Caco-2 (cell line): ENCODE measurements around the gene QARS1. TPM values are rescaled to one million over a fixed set of nuclear protein-coding genes. Genes with fewer than 3 reads are reported as not detected.

Experiments used
- BruUV-seq: library from RNA; stranded (reverse); fragments of 400-500 nt; replicated peaks from 2 replicates; lab custom pipeline; 2021; lab: Mats Ljungman, UMichigan
- CTCF ChIA-PET: fragments of 300-600 bp; sonication (Branson Sonifier 250); formaldehyde crosslinking; loops from one replicate; lab custom pipeline; 2022; ENCODE audit warnings: antibody characterized with exemption; lab: Charles Lee
- POLR2A ChIA-PET: fragments of 300-600 bp; sonication (Branson Sonifier 250); formaldehyde crosslinking; loops from one replicate; lab custom pipeline; 2022; ENCODE audit warnings: antibody characterized with exemption; lab: Charles Lee
- DNase-seq, 2 experiments: peaks; one replicate each; pipeline versions ENCODE4 v3.0.0 to v3.0.0-alpha.2; 2020 to 2022
- H3K27me3 ChIP-seq: replicated peaks from 2 replicates; pipeline ENCODE4 v1.6.0; 2011; ENCODE audit warnings: low read length; ENCODE audit not compliant: control insufficient read depth, insufficient read depth
- H3K36me3 ChIP-seq: 2 replicates; pipeline ENCODE4 v1.5.1; 2011; ENCODE audit warnings: low read length; ENCODE audit not compliant: control insufficient read depth, insufficient read depth
- H3K4me1 ChIP-seq: fragments of 250-450 bp; sonication (Bioruptor Pico); 2 replicates; pipeline ENCODE4 v1.5.1; 2020; ENCODE audit warnings: mild to moderate bottlenecking
- H3K4me3 ChIP-seq: 2 replicates; pipeline ENCODE4 v1.5.1; 2011; ENCODE audit warnings: low read depth, mild to moderate bottlenecking, control low read depth, low read length
- H3K9me3 ChIP-seq: fragments of 250-450 bp; sonication (Bioruptor Pico); 2 replicates; pipeline ENCODE4 v1.5.1; 2020; ENCODE audit warnings: mild to moderate bottlenecking, moderate library complexity
- H3K27ac Mint-ChIP-seq: one replicate; pipeline ENCODE4 v1.8.0; 2022; ENCODE audit warnings: mixed read lengths; ENCODE audit not compliant: unreplicated experiment
- H3K27me3 Mint-ChIP-seq: one replicate; pipeline ENCODE4 v1.8.0; 2022; ENCODE audit warnings: mixed read lengths; ENCODE audit not compliant: insufficient read depth, unreplicated experiment
- H3K36me3 Mint-ChIP-seq: one replicate; pipeline ENCODE4 v1.8.0; 2022; ENCODE audit warnings: mild to moderate bottlenecking, mixed read lengths; ENCODE audit not compliant: insufficient read depth, unreplicated experiment
- H3K4me1 Mint-ChIP-seq: one replicate; pipeline ENCODE4 v1.8.0; 2022; ENCODE audit warnings: low read depth, mixed read lengths; ENCODE audit not compliant: unreplicated experiment
- H3K4me3 Mint-ChIP-seq: one replicate; pipeline ENCODE4 v1.8.0; 2022; ENCODE audit warnings: mild to moderate bottlenecking, moderate library complexity, mixed read lengths; ENCODE audit not compliant: unreplicated experiment
- H3K9me3 Mint-ChIP-seq: one replicate; pipeline ENCODE4 v1.8.0; 2022; ENCODE audit warnings: mixed read lengths; ENCODE audit not compliant: unreplicated experiment
- intact Hi-C: fragments of 100-400 bp; cut with micrococcal nuclease; formaldehyde crosslinking; loops from one replicate; pipeline ENCODE4 v1.10.0; 2022; ENCODE audit not compliant: unreplicated experiment
- total RNA-seq: library from RNA; stranded (reverse); gene quantifications from 2 replicates; pipeline ENCODE4 v1.2.3, GENCODE V29; 2022
- TF ChIP-seq, protein P1 (sequence below), 2 experiments: fragments of 200-600 bp in 1 of 2; IDR thresholded peaks; 1 replicate in 1 of 2; 2 replicates in 1 of 2; pipeline versions ENCODE4 v1.5.1 to v1.8.0; 2011 to 2022; ENCODE audit warnings: antibody characterized with exemption in 1 of 2, control low read depth in 1 of 2, inconsistent platforms in 1 of 2, low read depth in 1 of 2, low read length in 1 of 2, mild to moderate bottlenecking in 1 of 2, moderate library complexity in 1 of 2; ENCODE audit not compliant: insufficient read depth in 1 of 2, severe bottlenecking in 1 of 2, unreplicated experiment in 1 of 2

QARS1 gene
- total RNA-seq, 1 experiment from 2014 or later: 361 TPM

DNA sequence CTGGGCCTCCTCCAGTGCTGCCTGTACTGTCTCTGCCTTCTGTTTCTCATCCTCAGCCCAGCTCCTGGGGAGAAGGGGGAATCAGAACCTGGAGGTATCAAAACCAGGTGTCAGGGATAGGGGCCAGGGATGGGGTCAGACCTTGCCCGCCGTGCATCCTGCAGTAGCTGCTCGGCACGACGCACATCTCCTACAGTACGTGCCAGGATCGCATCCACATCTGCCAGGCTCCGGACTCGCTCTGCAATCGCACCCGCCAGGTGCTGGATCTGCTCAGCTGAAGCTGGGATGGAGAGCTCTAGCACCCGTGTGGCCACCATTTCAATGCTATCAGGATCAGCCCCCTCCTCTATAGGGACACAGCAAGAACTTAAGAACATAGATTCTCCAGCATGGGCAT, 17.5 kb upstream of the QARS1 start:
- Mint-ChIP-seq H3K4me1 (no peaks in the 10 kb centered on the region), H3K27me3 (no peaks in the 10 kb centered on the region), H3K27ac (no peak overlapping the region), H3K4me3 (no peak overlapping the region), H3K36me3 (peaks cover 34% of the 10 kb centered on the region), H3K9me3 (no peaks in the 10 kb centered on the region)
- TF ChIP-seq, protein P1, sequence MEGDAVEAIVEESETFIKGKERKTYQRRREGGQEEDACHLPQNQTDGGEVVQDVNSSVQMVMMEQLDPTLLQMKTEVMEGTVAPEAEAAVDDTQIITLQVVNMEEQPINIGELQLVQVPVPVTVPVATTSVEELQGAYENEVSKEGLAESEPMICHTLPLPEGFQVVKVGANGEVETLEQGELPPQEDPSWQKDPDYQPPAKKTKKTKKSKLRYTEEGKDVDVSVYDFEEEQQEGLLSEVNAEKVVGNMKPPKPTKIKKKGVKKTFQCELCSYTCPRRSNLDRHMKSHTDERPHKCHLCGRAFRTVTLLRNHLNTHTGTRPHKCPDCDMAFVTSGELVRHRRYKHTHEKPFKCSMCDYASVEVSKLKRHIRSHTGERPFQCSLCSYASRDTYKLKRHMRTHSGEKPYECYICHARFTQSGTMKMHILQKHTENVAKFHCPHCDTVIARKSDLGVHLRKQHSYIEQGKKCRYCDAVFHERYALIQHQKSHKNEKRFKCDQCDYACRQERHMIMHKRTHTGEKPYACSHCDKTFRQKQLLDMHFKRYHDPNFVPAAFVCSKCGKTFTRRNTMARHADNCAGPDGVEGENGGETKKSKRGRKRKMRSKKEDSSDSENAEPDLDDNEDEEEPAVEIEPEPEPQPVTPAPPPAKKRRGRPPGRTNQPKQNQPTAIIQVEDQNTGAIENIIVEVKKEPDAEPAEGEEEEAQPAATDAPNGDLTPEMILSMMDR (IDR thresholded peaks at IDR 0.05; ENCODE audit: insufficient read depth in 1 of 2, low read depth in 1 of 2, low read length in 1 of 2, severe bottlenecking in 1 of 2, unreplicated experiment in 1 of 2): no peak
- peaks cover 7% of the 10 kb centered on the region for H3K36me3 ChIP-seq
- POLR2A ChIA-PET: no interaction called here
- no peak for DNase-seq
- intact Hi-C loops: no loop called here
- no peaks in the 10 kb centered on the region for H3K9me3 ChIP-seq
- no peaks in the 10 kb centered on the region for H3K27me3 ChIP-seq
- peaks cover 9% of the 10 kb centered on the region; the same call in 1 of the 2 replicates for H3K4me1 ChIP-seq
- CTCF ChIA-PET: interaction anchor here (2.2 kb wide), 1 partner anchor 28 kb away, joined by 9 read pairs; the partner anchor contains the start of gene QRICH1
- BruUV-seq: no TSS peak
- H3K4me3 ChIP-seq: no peak overlapping the region

DNA sequence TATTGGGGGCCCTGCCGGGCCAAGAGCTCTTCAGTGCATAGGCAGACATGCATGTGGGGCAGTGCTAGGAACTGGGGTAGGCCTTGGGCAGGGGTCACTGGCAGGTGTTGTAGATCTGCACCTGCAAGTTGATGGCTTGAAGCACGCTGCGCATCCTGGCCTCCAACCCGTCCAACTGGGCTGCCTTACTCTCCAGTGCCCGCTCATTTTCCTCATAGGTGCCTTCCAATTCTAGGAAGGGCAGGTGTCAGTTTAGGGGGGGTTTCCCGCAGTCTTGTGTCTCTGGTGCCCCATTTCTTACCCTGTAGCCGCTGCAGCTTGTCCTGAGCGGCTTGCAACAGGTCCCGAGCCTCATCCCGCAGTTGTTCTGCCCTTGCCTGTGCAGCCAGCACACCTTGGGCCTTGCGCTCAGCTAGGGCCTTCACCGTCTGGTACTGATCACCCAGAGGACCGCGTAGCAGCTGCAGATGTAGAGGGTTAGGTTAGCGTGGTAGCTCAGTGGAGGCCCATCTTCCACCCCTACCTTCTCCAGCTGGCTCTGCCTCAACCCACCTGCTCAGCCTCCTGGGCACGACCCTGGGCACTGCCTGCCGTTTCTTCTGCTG, 16.7 kb upstream of the QARS1 start:
- intact Hi-C loops: no loop called here
- peaks cover 34% of the 10 kb centered on the region for H3K36me3 Mint-ChIP-seq
- ChIA-PET POLR2A (interaction anchor here (0.6 to 1.5 kb wide), 9 partner anchors 11 to 186 kb away, joined by 3 to 28 read pairs (median 5); partner anchors contain the start of genes IMPDH2, LAMB2, NDUFAF3 and QRICH1), CTCF (interaction anchor here (0.6 to 2.2 kb wide), 5 partner anchors 11 to 933 kb away, joined by 3 to 9 read pairs (median 6); partner anchors contain the start of genes CDC25A, LAMB2 and QRICH1)
- Histone ChIP-seq H3K27me3 (no peaks in the 10 kb centered on the region), H3K36me3 (peaks cover 8% of the 10 kb centered on the region), H3K4me1 (peaks cover 9% of the 10 kb centered on the region; the same call in 1 of the 2 replicates), H3K4me3 (peak overlapping the region; percentile 90), H3K9me3 (no peaks in the 10 kb centered on the region)
- no peak overlapping the region for H3K27ac Mint-ChIP-seq
- DNase-seq: no peak
- H3K9me3 Mint-ChIP-seq: no peaks in the 10 kb centered on the region
- TSS peak; percentile 1 for BruUV-seq
- peak overlapping the region; percentile 79 for H3K4me3 Mint-ChIP-seq
- TF ChIP-seq, protein P1 (IDR thresholded peaks at IDR 0.05; ENCODE audit: insufficient read depth in 1 of 2, low read depth in 1 of 2, low read length in 1 of 2, severe bottlenecking in 1 of 2, unreplicated experiment in 1 of 2): no peak
- H3K4me1 Mint-ChIP-seq: no peaks in the 10 kb centered on the region
- no peaks in the 10 kb centered on the region for H3K27me3 Mint-ChIP-seq

DNA sequence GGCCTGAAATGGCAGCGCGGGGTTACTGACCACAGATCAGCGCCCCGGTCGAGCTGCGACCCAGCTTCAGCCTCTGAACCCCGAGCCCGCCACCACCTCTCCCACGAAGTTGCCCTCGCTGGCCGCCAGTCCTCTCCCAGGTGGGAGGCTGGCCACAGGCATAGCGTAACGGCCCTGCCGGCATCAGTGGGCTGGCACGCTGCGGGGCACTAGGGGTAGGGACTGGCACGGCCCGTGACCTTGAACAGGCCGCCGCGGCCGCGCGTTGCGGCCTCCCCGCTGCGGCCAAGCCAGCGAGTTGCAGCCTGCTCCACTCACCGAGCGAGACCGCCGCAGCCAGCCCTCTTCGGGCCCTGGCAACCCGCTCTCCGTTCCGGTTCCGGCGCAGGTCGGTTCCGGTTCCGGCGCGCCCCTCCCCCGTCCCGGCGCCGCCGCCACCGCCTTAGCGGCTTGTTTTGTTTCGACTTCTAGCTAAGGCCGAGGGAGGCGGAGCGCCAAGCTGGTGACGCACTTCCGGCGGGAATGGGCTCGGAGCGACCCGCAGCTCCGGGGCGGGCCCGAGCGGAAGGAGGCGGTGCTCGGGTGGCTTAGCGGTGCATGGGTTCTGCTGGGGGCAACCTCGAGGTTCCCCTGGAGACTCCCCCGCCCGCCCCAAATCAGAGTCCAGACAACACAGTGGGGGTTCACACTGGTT, 16.0 kb upstream of the QARS1 start, which contains the start of gene USP19:
Gene USP19, minus strand, starts transcription at position 386 of the 694 bp plus-strand sequence. CDS start 1,678 bp downstream, outside the sequence.
- Histone ChIP-seq H3K4me1 (peaks cover 9% of the 10 kb centered on the region; the same call in 1 of the 2 replicates), H3K36me3 (peaks cover 9% of the 10 kb centered on the region), H3K27me3 (no peaks in the 10 kb centered on the region), H3K9me3 (no peaks in the 10 kb centered on the region), H3K4me3 (peak within 1 kb of the TSS; percentile 90)
- CTCF ChIA-PET: interaction anchor here (0.6 to 2.2 kb wide), 5 partner anchors 12 to 932 kb away, joined by 3 to 9 read pairs (median 6); partner anchors contain the start of genes CDC25A, LAMB2 and QRICH1
- peak within 1 kb of the TSS; percentile 66 for H3K27ac Mint-ChIP-seq
- DNase-seq: peak; percentile 89 to 91
- no peaks in the 10 kb centered on the region for H3K27me3 Mint-ChIP-seq
- peak within 1 kb of the TSS; percentile 79 for H3K4me3 Mint-ChIP-seq
- POLR2A ChIA-PET: interaction anchor here (0.6 to 1.5 kb wide), 10 partner anchors 11 to 187 kb away, joined by 3 to 28 read pairs (median 4); partner anchors contain the start of genes IMPDH2, LAMB2, NDUFAF3 and QRICH1
- H3K36me3 Mint-ChIP-seq: peaks cover 40% of the 10 kb centered on the region
- BruUV-seq: no TSS peak
- H3K9me3 Mint-ChIP-seq: no peaks in the 10 kb centered on the region
- H3K4me1 Mint-ChIP-seq: no peaks in the 10 kb centered on the region
- TF ChIP-seq, protein P1 (IDR thresholded peaks at IDR 0.05; ENCODE audit: insufficient read depth in 1 of 2, low read depth in 1 of 2, low read length in 1 of 2, severe bottlenecking in 1 of 2, unreplicated experiment in 1 of 2): no peak
- intact Hi-C loops: loop anchor here (1.0 kb wide), 3 partner anchors 12 to 26 kb away; partner anchors contain the start of genes QARS1 and QRICH1
